K562 (cell line): ENCODE data around the gene IKZF3. TPM values are rescaled to one million over a fixed set of nuclear protein-coding genes. Genes with fewer than 3 reads are reported as not detected.

Source experiments
- ATAC-seq: fragments of 200-7000 bp; cut with Tn5 transposase; 3 replicates; pipeline ENCODE4 v1.9.1; 2020; ENCODE audit warnings: moderate library complexity
- BruUV-seq: library from RNA; stranded (reverse); fragments of 400-500 nt; replicated peaks from 2 replicates; lab custom pipeline; 2021; lab: Mats Ljungman, UMichigan
- CTCF ChIA-PET: fragments of 300-600 bp; formaldehyde crosslinking; extraction: SDS; loops from one replicate; lab custom pipeline; 2021; ENCODE audit warnings: low intra/inter-chr PET ratio; lab: Yijun Ruan, JAX
- POLR2A ChIA-PET: fragments of 300-600, 350-650 bp; sonication (Branson Sonifier 250); formaldehyde crosslinking; extraction: SDS; loops from one replicate; lab custom pipeline; 2021; ENCODE audit warnings: antibody characterized with exemption, inconsistent platforms; lab: Yijun Ruan, JAX
- DNase-seq, 4 experiments: peaks; one replicate each; pipeline versions ENCODE4 v3.0.0 to v3.0.0-alpha.2; 2011 to 2018; ENCODE audit warnings: low spot score in 3 of 4, mixed read lengths in 3 of 4; ENCODE audit errors: extremely low read depth in 1 of 4
- FAIRE-seq: peaks from 2 replicates; lab custom pipeline; 2011; peaks lifted over from hg19 to GRCh38; lab: Jason Lieb, UNC
- H2AFZ ChIP-seq: 2 replicates; pipeline ENCODE4 v1.6.0; 2011; ENCODE audit warnings: low read depth, low read length, control low read depth, inconsistent platforms
- H3K27ac ChIP-seq: fragments of 200-600 bp; 3 replicates; pipeline ENCODE4 v1.8.0; 2011; ENCODE audit warnings: low read depth, mild to moderate bottlenecking, control low read depth, inconsistent platforms, low read length, moderate library complexity, mixed read lengths; ENCODE audit errors: extremely low read depth
- H3K27me3 ChIP-seq, 2 experiments: fragments of 300-600 bp in 1 of 2; 2 replicates in 1 of 2; 3 replicates in 1 of 2; pipeline versions ENCODE4 v1.6.0 to v1.8.0; 2011; ENCODE audit warnings: inconsistent platforms in 2 of 2, low read length in 2 of 2, mild to moderate bottlenecking in 1 of 2, mixed read lengths in 1 of 2, moderate library complexity in 1 of 2; ENCODE audit not compliant: control insufficient read depth in 2 of 2, insufficient read depth in 2 of 2
- H3K36me3 ChIP-seq: fragments of 300-600 bp; 3 replicates; pipeline ENCODE4 v1.8.0; 2011; ENCODE audit warnings: mild to moderate bottlenecking, low read length, inconsistent platforms; ENCODE audit not compliant: control insufficient read depth, insufficient read depth
- H3K4me1 ChIP-seq, 2 experiments: fragments of 200-600 bp in 1 of 2; replicated peaks in 1 of 2; 2 replicates in 1 of 2; 3 replicates in 1 of 2; pipeline versions ENCODE4 v1.5.1 to v1.8.0; 2011; ENCODE audit warnings: inconsistent platforms in 2 of 2, low read length in 2 of 2, mild to moderate bottlenecking in 1 of 2, mixed read lengths in 1 of 2, moderate library complexity in 1 of 2; ENCODE audit not compliant: control insufficient read depth in 2 of 2, insufficient read depth in 2 of 2
- H3K4me2 ChIP-seq: 2 replicates; pipeline ENCODE4 v1.6.1; 2011; ENCODE audit warnings: low read length, control low read depth, inconsistent platforms, mixed read lengths; ENCODE audit not compliant: insufficient read depth
- H3K4me3 ChIP-seq: fragments of 200-600 bp; sonication (generic), shearing (Covaris generic); 2 replicates; pipeline ENCODE4 v1.5.1; 2016; ENCODE audit warnings: control low read depth, inconsistent platforms
- H3K79me2 ChIP-seq: fragments of 200-600 bp; 3 replicates; pipeline ENCODE4 v1.8.0; 2011; ENCODE audit warnings: low read length, inconsistent platforms; ENCODE audit not compliant: control insufficient read depth, insufficient read depth
- H3K9ac ChIP-seq, 2 experiments: 2 replicates each; pipeline versions ENCODE4 v1.6.0 to v1.6.1; 2011; ENCODE audit warnings: low read depth in 2 of 2, low read length in 2 of 2, control low read depth in 1 of 2, inconsistent platforms in 1 of 2, mild to moderate bottlenecking in 1 of 2, mixed read lengths in 1 of 2; ENCODE audit not compliant: insufficient read depth in 1 of 2
- H3K9me1 ChIP-seq: one replicate; pipeline ENCODE4 v1.6.0; 2011; ENCODE audit warnings: inconsistent platforms, mild to moderate bottlenecking, low read length, moderate library complexity; ENCODE audit not compliant: control insufficient read depth, insufficient read depth
- H3K9me3 ChIP-seq: replicated peaks from 2 replicates; pipeline ENCODE4 v1.5.1; 2011; ENCODE audit warnings: low read depth, low read length, inconsistent platforms; ENCODE audit not compliant: control insufficient read depth, insufficient read depth
- H4K20me1 ChIP-seq: replicated peaks from 2 replicates; pipeline ENCODE4 v1.6.1; 2011; ENCODE audit warnings: low read length, inconsistent platforms, mixed read lengths; ENCODE audit not compliant: control insufficient read depth, insufficient read depth
- ADNP ChIP-seq: fragments of 200-800 bp; sonication (Bioruptor generic); IDR thresholded peaks from 2 replicates; pipeline ENCODE4 v1.6.1; 2016; ENCODE audit warnings: missing genetic modification characterization, missing compliant biosample characterization
- FOSL1 ChIP-seq: fragments of 200-800 bp; sonication (Bioruptor generic); conservative IDR thresholded peaks from 2 replicates; pipeline ENCODE4 v1.6.1; 2016; ENCODE audit warnings: missing genetic modification characterization, missing compliant biosample characterization
- FOXK2 ChIP-seq, 2 experiments: fragments of 450-650 bp; IDR thresholded peaks in 1 of 2; conservative IDR thresholded peaks in 1 of 2; 2 replicates each; pipeline ENCODE4 v1.6.1; 2016; ENCODE audit warnings: low read depth in 2 of 2, mild to moderate bottlenecking in 1 of 2
- JUN ChIP-seq, 2 experiments: sonication (generic) in 1 of 2; formaldehyde crosslinking in 1 of 2; IDR thresholded peaks; 2 replicates each; pipeline versions ENCODE4 v1.6.1 to v1.8.0; 2012 to 2022; ENCODE audit warnings: borderline replicate concordance in 2 of 2, mild to moderate bottlenecking in 2 of 2, improper control_type of control experiment in 1 of 2, low read depth in 1 of 2, low read length in 1 of 2, missing genetic modification reagents in 1 of 2
- JUND ChIP-seq, 2 experiments: IDR thresholded peaks; 2 replicates in 1 of 2; 3 replicates in 1 of 2; pipeline ENCODE4 v1.6.1; 2011; ENCODE audit warnings: borderline replicate concordance in 2 of 2, low read depth in 2 of 2, low read length in 2 of 2, improper control_type of control experiment in 1 of 2, missing biosample characterization in 1 of 2, missing genetic modification characterization in 1 of 2, missing genetic modification reagents in 1 of 2
- MEIS2 ChIP-seq: fragments of 450-650 bp; IDR thresholded peaks from 2 replicates; pipeline ENCODE4 v1.6.1; 2014; ENCODE audit warnings: mild to moderate bottlenecking; ENCODE audit not compliant: partially characterized antibody
- RBM17 ChIP-seq: fragments of 200-400 bp; formaldehyde crosslinking; IDR thresholded peaks from 2 replicates; pipeline ENCODE4 v1.6.1; 2017; ENCODE audit warnings: low read depth, mild to moderate bottlenecking, low read length, borderline replicate concordance
- ZFP36 ChIP-seq: fragments of 150-350 bp; IDR thresholded peaks from 2 replicates; pipeline ENCODE4 v1.6.1; 2018; ENCODE audit warnings: low read length, low read depth; ENCODE audit not compliant: partially characterized antibody
- ZNF316 ChIP-seq: fragments of 450-650 bp; IDR thresholded peaks from 2 replicates; pipeline ENCODE4 v1.6.1; 2016
- WGBS: fragments of 100-300 bp; shearing (Covaris generic); methylation state at CpG from one replicate; pipeline ENCODE4 v1.1.6; 2016; ENCODE audit warnings: low coverage, mixed read lengths; ENCODE audit not compliant: insufficient coverage; ENCODE audit errors: missing lambda C conversion rate; 5-methylcytosine and 5-hydroxymethylcytosine counted together
- in situ Hi-C: fragments of 300-500 bp; cut with MboI; formaldehyde crosslinking; loops from 4 replicates; pipeline ENCODE4 v1.15.0; 2018; ENCODE audit warnings: inconsistent platforms, mixed read lengths
- intact Hi-C: fragments of 100-400 bp; cut with micrococcal nuclease; formaldehyde crosslinking; loops from 2 replicates; pipeline ENCODE4 v1.14.2; 2022
- polyA plus RNA-seq, 8 experiments: library from polyadenylated mRNA; depleted of rRNA in 4 of 8; stranded (reverse) in 5 of 8; unstranded in 3 of 8; fragments of >200 nt; fragmentation: Nextera tagmentation in 2 of 8; fragmentation: Illumina TruSeq in 1 of 8; extraction: Ambion mirVana in 2 of 8; extraction: Trizol in 1 of 8; gene quantifications; 2 replicates each; pipeline versions ENCODE4 v1.2.1 to v1.2.3, GENCODE V29; 2011 to 2014; ENCODE audit warnings: inconsistent platforms in 1 of 8, missing spikeins in 1 of 8
- total RNA-seq, 7 experiments: library from RNA; depleted of rRNA in 6 of 7; stranded (reverse); fragments of >200 nt in 6 of 7; fragmentation: Illumina TruSeq in 2 of 7; extraction: Trizol in 2 of 7; gene quantifications; 2 replicates each; pipeline versions ENCODE4 v1.2.1 to v1.2.3, GENCODE V29; 2011 to 2021; ENCODE audit warnings: low replicate concordance in 1 of 7
- TF ChIP-seq, protein P1 (sequence below), 2 experiments: fragments of 450-650 bp in 1 of 2; sonication (generic) in 1 of 2; formaldehyde crosslinking in 1 of 2; IDR thresholded peaks in 1 of 2; conservative IDR thresholded peaks in 1 of 2; 2 replicates each; pipeline versions ENCODE4 v1.6.1 to v1.8.1; 2016 to 2023; ENCODE audit warnings: mild to moderate bottlenecking in 2 of 2, moderate library complexity in 2 of 2, inconsistent platforms in 1 of 2, missing genetic modification reagents in 1 of 2
- TF ChIP-seq, protein P2 (sequence below): fragments of 450-650 bp; IDR thresholded peaks from 2 replicates; pipeline ENCODE4 v1.6.1; 2016

The IKZF3 gene
- total and polyA plus RNA-seq, 9 of the 15 experiments (the other 6 are each of a cell fraction or from before 2014, with no cell fraction given): 0.06 to 1.6 (median 0.62) TPM

DNA sequence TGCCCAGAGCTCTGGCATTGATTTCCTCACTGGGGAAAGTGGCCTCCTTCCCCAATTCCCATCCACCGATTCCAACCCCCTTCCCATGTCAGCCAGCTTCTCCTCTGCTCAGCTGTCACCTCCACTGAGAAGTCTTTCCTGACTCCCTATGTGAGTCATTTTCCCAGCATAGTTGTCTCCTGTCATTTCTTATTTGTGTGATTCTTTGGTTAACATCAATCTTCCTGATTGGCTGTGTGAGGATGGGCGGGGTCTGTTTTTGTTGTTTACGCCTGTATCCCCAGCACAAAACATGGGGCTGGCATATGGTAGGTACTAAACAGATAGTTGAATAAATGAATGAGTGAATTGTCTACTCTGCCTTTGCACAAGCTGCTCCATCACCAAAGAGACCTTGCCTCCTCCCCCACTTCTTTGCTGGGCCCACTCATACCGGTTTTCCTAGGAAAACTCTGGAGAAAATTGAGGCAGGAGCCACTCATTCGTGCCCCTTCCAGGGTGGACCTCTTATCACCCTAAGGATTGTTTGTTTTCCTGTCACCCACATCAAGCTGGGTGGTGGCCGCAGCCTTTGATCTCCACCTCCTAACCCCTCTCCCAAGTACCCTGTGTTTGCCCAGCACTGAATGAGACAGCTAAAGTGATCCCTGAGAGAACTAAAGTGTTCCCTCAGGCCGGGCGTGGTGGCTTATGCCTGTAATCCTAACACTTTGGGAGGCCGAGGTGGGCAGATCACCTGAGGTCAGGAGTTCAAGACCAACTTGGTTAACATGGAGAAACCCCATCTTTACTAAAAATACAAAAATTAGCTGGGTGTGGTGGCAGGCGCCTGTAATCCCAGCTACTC lies 127.6 kb downstream of the IKZF3 start:
- no peaks in the 10 kb centered on the region for H3K36me3 ChIP-seq
- H3K27me3 ChIP-seq: no peaks in the 10 kb centered on the region
- no peak overlapping the region for H3K4me2 ChIP-seq
- no peaks in the 10 kb centered on the region for H4K20me1 ChIP-seq
- DNase-seq (peak; percentile 24 to 73 (median 50)), ATAC-seq (no peak), FAIRE-seq (peak; percentile 72)
- ChIA-PET CTCF (no interaction called here), POLR2A (interaction anchor here (0.5 to 1.1 kb wide), 3 partner anchors 13 to 513 kb away, joined by 3 read pairs; partner anchors contain the start of gene ERBB2)
- peak overlapping the region; percentile 36; the same call in 1 of the 2 replicates for H2AFZ ChIP-seq
- no peak overlapping the region for H3K4me3 ChIP-seq
- no TSS peak for BruUV-seq
- peak overlapping the region in 1 of 2 experiments; percentile 55; a peak in 1 of 4 replicates for H3K9ac ChIP-seq
- no peaks in the 10 kb centered on the region for H3K9me1 ChIP-seq
- 33% methylated on average over 10 of the region's 10 CpGs for WGBS
- intact Hi-C loops (no loop called here), in situ Hi-C loops (no loop called here)
- H3K9me3 ChIP-seq: no peaks in the 10 kb centered on the region
- H3K27ac ChIP-seq: no peak overlapping the region
- peaks cover 20 to 43% of the 10 kb centered on the region in 2 experiments for H3K4me1 ChIP-seq
- no peaks in the 10 kb centered on the region for H3K79me2 ChIP-seq
- peak; percentile 38 to 52; a peak in 2 of 4 replicates for TF ChIP-seq FOXK2 (conservative IDR thresholded peaks at IDR 0.05 in 1 of 2, IDR thresholded peaks at IDR 0.05 in 1 of 2; ENCODE audit: low read depth in 2 of 2)
- TF ChIP-seq, protein P1, sequence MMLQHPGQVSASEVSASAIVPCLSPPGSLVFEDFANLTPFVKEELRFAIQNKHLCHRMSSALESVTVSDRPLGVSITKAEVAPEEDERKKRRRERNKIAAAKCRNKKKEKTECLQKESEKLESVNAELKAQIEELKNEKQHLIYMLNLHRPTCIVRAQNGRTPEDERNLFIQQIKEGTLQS (IDR thresholded peaks at IDR 0.05): peak; percentile 71
- TF ChIP-seq, protein P1 (CRISPR knock-in tag; conservative IDR thresholded peaks at IDR 0.05): no peak
- no peak for TF ChIP-seq ZNF316
- TF ChIP-seq FOSL1 (tag): peak; percentile 47; the same call in 1 of the 2 replicates
- TF ChIP-seq, protein P2, sequence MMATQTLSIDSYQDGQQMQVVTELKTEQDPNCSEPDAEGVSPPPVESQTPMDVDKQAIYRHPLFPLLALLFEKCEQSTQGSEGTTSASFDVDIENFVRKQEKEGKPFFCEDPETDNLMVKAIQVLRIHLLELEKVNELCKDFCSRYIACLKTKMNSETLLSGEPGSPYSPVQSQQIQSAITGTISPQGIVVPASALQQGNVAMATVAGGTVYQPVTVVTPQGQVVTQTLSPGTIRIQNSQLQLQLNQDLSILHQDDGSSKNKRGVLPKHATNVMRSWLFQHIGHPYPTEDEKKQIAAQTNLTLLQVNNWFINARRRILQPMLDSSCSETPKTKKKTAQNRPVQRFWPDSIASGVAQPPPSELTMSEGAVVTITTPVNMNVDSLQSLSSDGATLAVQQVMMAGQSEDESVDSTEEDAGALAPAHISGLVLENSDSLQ: peak; percentile 79
- TF ChIP-seq MEIS2: peak; percentile 54
- no peak for TF ChIP-seq RBM17
- TF ChIP-seq JUND (IDR thresholded peaks at IDR 0.05; ENCODE audit: borderline replicate concordance, low read depth, low read length): 0 out of 2 replicates have a peak, but pooled peaks have one; percentile 8
- TF ChIP-seq JUND (tag; IDR thresholded peaks at IDR 0.05; ENCODE audit: borderline replicate concordance, low read depth, low read length): no peak
- peak; percentile 39 for TF ChIP-seq ZFP36
- TF ChIP-seq ADNP (tag): no peak
- TF ChIP-seq JUN (IDR thresholded peaks at IDR 0.05; ENCODE audit: borderline replicate concordance, low read depth, low read length): 0 out of 2 replicates have a peak, but pooled peaks have one; percentile 35
- TF ChIP-seq JUN (CRISPR knock-in tag; IDR thresholded peaks at IDR 0.05; ENCODE audit: borderline replicate concordance): no peak
